K562 (cell line): ENCODE measurements around the gene SIGMAR1. TPM values are rescaled to one million over a fixed set of nuclear protein-coding genes. Genes with fewer than 3 reads are reported as not detected.
A peak's percentile ranks its signal among the peaks of the same experiment; 100 is the strongest.

ENCODE experiments used
- ATF1 ChIP-seq, 2 experiments: fragments of 450-650 bp in 1 of 2; IDR thresholded peaks; 2 replicates each; pipeline ENCODE4 v1.6.1; 2016; ENCODE audit warnings: missing compliant biosample characterization in 1 of 2, missing genetic modification characterization in 1 of 2
- ATF6 ChIP-seq: sonication (generic); formaldehyde crosslinking; IDR thresholded peaks from 2 replicates; pipeline ENCODE4 v1.4.0; 2020; ENCODE audit warnings: mild to moderate bottlenecking, missing genetic modification reagents
- CTBP1 ChIP-seq: fragments of 450-650 bp; IDR thresholded peaks from 2 replicates; pipeline ENCODE4 v1.6.1; 2016; ENCODE audit warnings: borderline replicate concordance
- CTCF ChIP-seq, 3 experiments: IDR thresholded peaks in 2 of 3; conservative IDR thresholded peaks in 1 of 3; 2 replicates each; pipeline ENCODE4 v1.5.1; 2011 to 2012; ENCODE audit warnings: low read length in 3 of 3, mild to moderate bottlenecking in 3 of 3, control low read depth in 2 of 3, improper control_type of control experiment in 1 of 3, inconsistent platforms in 1 of 3, low read depth in 1 of 3, mixed read lengths in 1 of 3, moderate library complexity in 1 of 3; ENCODE audit not compliant: insufficient read depth in 2 of 3
- CXXC5 ChIP-seq: fragments of 250-450 bp; sonication (Bioruptor Pico); IDR thresholded peaks from 2 replicates; pipeline ENCODE4 v1.8.0; 2022; ENCODE audit warnings: inconsistent platforms, mild to moderate bottlenecking, moderate library complexity
- DPF2 ChIP-seq: fragments of 450-650 bp; IDR thresholded peaks from 2 replicates; pipeline ENCODE4 v1.6.1; 2016
- ETV5 ChIP-seq: sonication (generic); formaldehyde crosslinking; IDR thresholded peaks from 2 replicates; pipeline ENCODE4 v1.4.0; 2020; ENCODE audit warnings: low read depth, mild to moderate bottlenecking, missing genetic modification reagents
- FOXK2 ChIP-seq, 2 experiments: fragments of 450-650 bp; IDR thresholded peaks in 1 of 2; conservative IDR thresholded peaks in 1 of 2; 2 replicates each; pipeline ENCODE4 v1.6.1; 2016; ENCODE audit warnings: low read depth in 2 of 2, mild to moderate bottlenecking in 1 of 2
- HNRNPL ChIP-seq: fragments of 200-400 bp; formaldehyde crosslinking; IDR thresholded peaks from 2 replicates; pipeline ENCODE4 v1.6.1; 2017; ENCODE audit warnings: low read depth, mild to moderate bottlenecking, low read length
- MTF1 ChIP-seq: fragments of 250-450 bp; sonication (Bioruptor Pico); IDR thresholded peaks from 2 replicates; pipeline ENCODE4 v1.9.0; 2021; ENCODE audit warnings: moderate library complexity, mild to moderate bottlenecking, inconsistent platforms, borderline replicate concordance
- NONO ChIP-seq, 2 experiments: fragments of 200-400 bp in 1 of 2; fragments of 450-650 bp in 1 of 2; formaldehyde crosslinking in 1 of 2; IDR thresholded peaks; 2 replicates each; pipeline ENCODE4 v1.6.1; 2017; ENCODE audit warnings: low read depth in 2 of 2, mild to moderate bottlenecking in 2 of 2, moderate library complexity in 2 of 2, low read length in 1 of 2
- POLR2G ChIP-seq: fragments of 200-400 bp; formaldehyde crosslinking; IDR thresholded peaks from 2 replicates; pipeline ENCODE4 v1.6.1; 2017; ENCODE audit warnings: low read depth, mild to moderate bottlenecking, antibody characterized with exemption, low read length, moderate library complexity
- SMAD2 ChIP-seq: fragments of 150-350 bp; IDR thresholded peaks from 2 replicates; pipeline ENCODE4 v1.6.1; 2014; ENCODE audit warnings: low read depth, mild to moderate bottlenecking, low read length
- SMARCC2 ChIP-seq: fragments of 450-650 bp; IDR thresholded peaks from 2 replicates; pipeline ENCODE4 v1.6.1; 2017; ENCODE audit warnings: antibody characterized with exemption, moderate library complexity, mild to moderate bottlenecking, low read depth
- SNIP1 ChIP-seq: fragments of 450-650 bp; IDR thresholded peaks from 2 replicates; pipeline ENCODE4 v1.7.1; 2017; ENCODE audit warnings: low read depth, mild to moderate bottlenecking
- TCF15 ChIP-seq: fragments of 250-450 bp; sonication (Bioruptor Pico); IDR thresholded peaks from 2 replicates; pipeline ENCODE4 v1.8.0; 2022; ENCODE audit warnings: moderate library complexity, mild to moderate bottlenecking, inconsistent platforms
- ZKSCAN8 ChIP-seq: fragments of 200-800 bp; sonication (Bioruptor generic); IDR thresholded peaks from 2 replicates; pipeline ENCODE4 v1.6.1; 2016; ENCODE audit warnings: missing genetic modification characterization, missing compliant biosample characterization
- ZNF175 ChIP-seq: fragments of 200-800 bp; sonication (Bioruptor generic); IDR thresholded peaks from 2 replicates; pipeline ENCODE4 v1.6.1; 2016; ENCODE audit warnings: low read depth, mild to moderate bottlenecking, missing genetic modification characterization, missing compliant biosample characterization
- ZNF263 ChIP-seq: sonication (generic); formaldehyde crosslinking; IDR thresholded peaks from 2 replicates; pipeline ENCODE4 v1.8.0; 2022; ENCODE audit warnings: mild to moderate bottlenecking, missing genetic modification reagents, borderline replicate concordance
- polyA plus RNA-seq, 8 experiments: library from polyadenylated mRNA; depleted of rRNA in 4 of 8; stranded (reverse) in 5 of 8; unstranded in 3 of 8; fragments of >200 nt; fragmentation: Nextera tagmentation in 2 of 8; fragmentation: Illumina TruSeq in 1 of 8; extraction: Ambion mirVana in 2 of 8; extraction: Trizol in 1 of 8; gene quantifications; 2 replicates each; pipeline versions ENCODE4 v1.2.1 to v1.2.3, GENCODE V29; 2011 to 2014; ENCODE audit warnings: inconsistent platforms in 1 of 8, missing spikeins in 1 of 8
- total RNA-seq, 7 experiments: library from RNA; depleted of rRNA in 6 of 7; stranded (reverse); fragments of >200 nt in 6 of 7; fragmentation: Illumina TruSeq in 2 of 7; extraction: Trizol in 2 of 7; gene quantifications; 2 replicates each; pipeline versions ENCODE4 v1.2.1 to v1.2.3, GENCODE V29; 2011 to 2021; ENCODE audit warnings: low replicate concordance in 1 of 7
- TF ChIP-seq, protein P1 (sequence below), 2 experiments: fragments of 450-650 bp; conservative IDR thresholded peaks; 2 replicates each; pipeline ENCODE4 v1.6.1; 2017; ENCODE audit warnings: mild to moderate bottlenecking in 2 of 2, moderate library complexity in 2 of 2

SIGMAR1 gene
- total and polyA plus RNA-seq, 9 of the 15 experiments (the other 6 are each of a cell fraction or from before 2014, with no cell fraction given), result 6.9 to 80.0 (median 35.2) TPM

GRCh38 chr9:34637356-34638137, at the start of gene SIGMAR1 (continued):
- TF ChIP-seq ATF6 (CRISPR knock-in tag) (no peak), POLR2G (peak; percentile 85), HNRNPL (peak; percentile 93), ZNF263 (peak; percentile 53; the same call in 1 of the 2 replicates), MTF1 (CRISPR knock-in tag) (no peak), CTBP1 (peak; percentile 43; the same call in 1 of the 2 replicates), ETV5 (CRISPR knock-in tag) (no peak), CTCF (IDR thresholded peaks at IDR 0.05 in 2 of 3, conservative IDR thresholded peaks at IDR 0.05 in 1 of 3; ENCODE audit: insufficient read depth in 2 of 3, low read depth in 1 of 3, low read length in 3 of 3) (no peak), NONO (IDR thresholded peaks at IDR 0.05; ENCODE audit: low read depth in 2 of 2, low read length in 1 of 2) (peak; percentile 31 to 95; a peak in 3 of 4 replicates), FOXK2 (conservative IDR thresholded peaks at IDR 0.05 in 1 of 2, IDR thresholded peaks at IDR 0.05 in 1 of 2; ENCODE audit: low read depth in 2 of 2) (peak in 1 of 2 experiments; percentile 94; a peak in 2 of 4 replicates), TCF15 (CRISPR knock-in tag) (no peak), CXXC5 (0 out of 2 replicates have a peak, but pooled peaks have one; percentile 29), ZNF175 (CRISPR knock-in tag) (no peak), SNIP1 (peak; percentile 23; the same call in 1 of the 2 replicates), SMARCC2 (no peak), SMAD2 (no peak), DPF2 (no peak), ATF1 (CRISPR knock-in tag; IDR thresholded peaks at IDR 0.05) (no peak), ATF1 (tag; IDR thresholded peaks at IDR 0.05) (0 out of 2 replicates have a peak, but pooled peaks have one; percentile 31), ZKSCAN8 (CRISPR knock-in tag) (no peak)
- TF ChIP-seq, protein P1, sequence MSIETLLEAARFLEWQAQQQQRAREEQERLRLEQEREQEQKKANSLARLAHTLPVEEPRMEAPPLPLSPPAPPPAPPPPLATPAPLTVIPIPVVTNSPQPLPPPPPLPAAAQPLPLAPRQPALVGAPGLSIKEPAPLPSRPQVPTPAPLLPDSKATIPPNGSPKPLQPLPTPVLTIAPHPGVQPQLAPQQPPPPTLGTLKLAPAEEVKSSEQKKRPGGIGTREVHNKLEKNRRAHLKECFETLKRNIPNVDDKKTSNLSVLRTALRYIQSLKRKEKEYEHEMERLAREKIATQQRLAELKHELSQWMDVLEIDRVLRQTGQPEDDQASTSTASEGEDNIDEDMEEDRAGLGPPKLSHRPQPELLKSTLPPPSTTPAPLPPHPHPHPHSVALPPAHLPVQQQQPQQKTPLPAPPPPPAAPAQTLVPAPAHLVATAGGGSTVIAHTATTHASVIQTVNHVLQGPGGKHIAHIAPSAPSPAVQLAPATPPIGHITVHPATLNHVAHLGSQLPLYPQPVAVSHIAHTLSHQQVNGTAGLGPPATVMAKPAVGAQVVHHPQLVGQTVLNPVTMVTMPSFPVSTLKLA (conservative IDR thresholded peaks at IDR 0.05), result 0 out of 4 replicates have a peak, but pooled peaks of 1 of the 2 experiments have one; percentile 12
